Measurements from ENCODE around the gene CEACAM16.

GRCh38 chr19:44738603-44739558 is 39.9 kb downstream of the CEACAM16 start:
- TF ChIP-seq CTCF (IDR thresholded peaks at IDR 0.05) (no peak), POLR2A (IDR thresholded peaks at IDR 0.05) (no peak)
